HG02973 (cell line): ENCODE measurements around the gene TEX13A.

ENCODE experiments used
- ATAC-seq: cut with Tn5 transposase; IDR thresholded peaks from one replicate; pipeline ENCODE4 v1.9.1; 2021; ENCODE audit warnings: moderate library complexity; ENCODE audit not compliant: unreplicated experiment

TEX13A gene

DNA sequence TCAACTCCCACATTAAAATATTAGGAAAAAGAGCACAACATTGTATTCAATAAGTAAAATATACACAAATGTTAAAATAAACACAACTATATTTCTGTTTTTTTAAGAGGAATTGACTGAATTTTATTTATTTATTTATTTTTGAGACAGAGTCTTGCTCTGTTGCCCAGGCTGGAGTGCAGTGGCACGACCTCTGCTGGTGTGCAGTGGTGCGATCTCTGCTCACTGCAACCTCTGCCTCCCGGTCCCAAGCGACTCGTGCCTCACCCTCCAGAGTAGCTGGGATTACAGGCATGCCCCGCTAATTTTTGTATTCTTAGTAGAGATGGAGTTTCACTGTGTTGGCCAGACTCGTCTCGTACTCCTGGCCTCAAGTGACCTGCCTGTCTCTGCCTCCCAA lies 31.4 kb downstream of the TEX13A start:
- ATAC-seq, result no peak

GRCh38 chrX:105179644-105180043 lies 40.9 kb downstream of the TEX13A start:
- ATAC-seq, result no peak

DNA sequence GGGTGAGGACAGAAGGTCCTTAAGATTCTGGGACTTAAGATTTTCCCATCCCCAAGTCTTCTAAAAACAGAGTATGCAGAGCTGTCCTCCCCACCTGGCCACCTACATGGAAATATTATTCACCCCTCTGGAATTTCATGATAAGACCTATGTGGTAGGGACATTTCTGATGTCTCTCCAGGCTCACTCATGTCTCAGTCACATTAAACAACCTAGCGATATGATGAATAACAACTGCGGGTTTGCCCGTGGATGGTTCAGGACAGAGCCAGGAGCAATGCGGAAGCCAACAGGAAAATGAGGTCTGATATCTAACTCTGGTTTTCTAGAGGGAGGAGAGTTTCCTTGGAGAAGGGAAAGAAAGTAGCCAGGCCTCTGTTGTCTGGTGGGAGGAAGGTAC lies 47.4 kb downstream of the TEX13A start:
- ATAC-seq, result no peak
